LNCAP (cell line): ENCODE data around the gene MYH9.

Experiments
- CTCF ChIP-seq: fragments of 450-650 bp; IDR thresholded peaks from 2 replicates; pipeline ENCODE4 v1.5.1; 2017; ENCODE audit warnings: mild to moderate bottlenecking

The MYH9 gene

GRCh38 chr22:36237462-36238372 lies 150.1 kb downstream of the MYH9 start:
- no peak for TF ChIP-seq CTCF

GRCh38 chr22:36236388-36237319 lies 151.1 kb downstream of the MYH9 start:
- TF ChIP-seq CTCF: no peak

- TF ChIP-seq CTCF: no peak
These were observed 152.2 kb downstream of the MYH9 start for GRCh38 chr22:36235585-36235984.

- no peak for TF ChIP-seq CTCF
These were observed 152.8 kb downstream of the MYH9 start for GRCh38 chr22:36234919-36235318.

GRCh38 chr22:36234213-36234612 lies 153.6 kb downstream of the MYH9 start:
- no peak for TF ChIP-seq CTCF

- TF ChIP-seq CTCF: no peak
These were observed 154.0 kb downstream of the MYH9 start for GRCh38 chr22:36233796-36234195.

- no peak for TF ChIP-seq CTCF
These were observed 154.9 kb downstream of the MYH9 start for GRCh38 chr22:36232715-36233401.
